CD4-positive, alpha-beta T cell treated with Interferon alpha-2 for 1 hour (primary cell): ENCODE data around the gene SYT15B.
"Not testable (repeated sequence)": the region's sequence is repeated elsewhere in the genome, so short reads cannot be mapped to it uniquely, and the experiment has no call there.

Experiments
- DNase-seq, 2 donors: peaks; one replicate each; pipeline ENCODE4 v3.0.0-alpha.2; 2020 to 2022

SYT15B gene

DNA sequence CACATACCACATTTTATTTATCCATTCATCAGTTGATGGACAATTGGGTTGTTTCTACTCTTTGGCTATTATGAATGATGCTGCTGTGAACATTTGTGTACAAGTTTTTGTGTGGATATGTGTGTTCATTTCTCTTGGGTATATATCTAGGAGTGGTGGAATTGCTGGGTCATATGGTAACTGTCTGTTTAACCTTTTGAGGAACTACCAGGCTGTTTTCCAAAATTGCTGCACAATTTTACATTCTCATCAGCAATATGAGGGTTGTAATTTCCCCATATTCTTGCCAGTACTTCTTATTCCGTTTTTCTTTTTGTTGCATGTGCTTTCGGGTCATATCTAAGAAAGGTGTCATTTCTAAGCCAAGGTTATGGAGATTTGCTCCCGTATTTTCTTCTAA is 38.3 kb downstream of the SYT15B start:
- not testable (repeated sequence) for DNase-seq

DNA sequence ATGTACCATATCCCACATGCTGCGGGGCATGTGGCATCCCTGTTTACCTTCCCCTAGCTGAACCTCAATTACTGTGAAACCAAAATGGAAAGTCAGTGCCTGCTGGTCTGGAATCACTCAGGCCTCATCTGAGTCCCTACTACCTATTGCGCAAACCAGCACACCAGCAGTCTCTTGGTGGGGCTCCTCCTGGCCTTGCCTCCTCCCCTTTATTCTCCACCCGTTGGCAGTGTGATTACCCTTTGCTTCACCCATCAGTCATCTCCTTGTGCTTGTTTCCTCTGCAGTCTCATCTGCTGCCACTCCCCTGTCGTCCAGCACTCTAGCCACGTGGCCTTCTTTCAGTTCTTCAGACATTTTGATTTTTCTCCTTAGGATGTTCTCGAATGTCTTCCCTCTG is 39.3 kb downstream of the SYT15B start:
- DNase-seq, result not testable (repeated sequence)

DNA sequence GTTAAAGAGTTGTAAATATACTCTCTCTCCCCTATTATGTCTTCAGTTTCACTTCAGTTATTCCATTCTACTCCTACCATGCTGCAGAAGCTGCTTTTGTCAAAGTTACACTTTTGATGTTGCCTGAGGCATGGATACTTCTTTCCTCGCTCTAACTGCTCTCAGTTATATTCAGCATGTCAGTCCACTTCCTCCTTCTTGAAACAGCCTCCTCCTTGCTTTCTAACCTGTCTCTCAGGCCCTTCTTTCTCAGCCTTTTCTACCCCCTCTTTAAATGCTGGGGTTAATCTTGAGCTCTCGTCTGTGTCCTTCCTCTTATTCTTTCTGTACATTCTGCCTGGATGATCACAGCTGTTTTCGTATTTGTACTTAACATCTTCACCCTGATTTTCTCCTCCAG is 40.0 kb downstream of the SYT15B start:
- not testable (repeated sequence) for DNase-seq

DNA sequence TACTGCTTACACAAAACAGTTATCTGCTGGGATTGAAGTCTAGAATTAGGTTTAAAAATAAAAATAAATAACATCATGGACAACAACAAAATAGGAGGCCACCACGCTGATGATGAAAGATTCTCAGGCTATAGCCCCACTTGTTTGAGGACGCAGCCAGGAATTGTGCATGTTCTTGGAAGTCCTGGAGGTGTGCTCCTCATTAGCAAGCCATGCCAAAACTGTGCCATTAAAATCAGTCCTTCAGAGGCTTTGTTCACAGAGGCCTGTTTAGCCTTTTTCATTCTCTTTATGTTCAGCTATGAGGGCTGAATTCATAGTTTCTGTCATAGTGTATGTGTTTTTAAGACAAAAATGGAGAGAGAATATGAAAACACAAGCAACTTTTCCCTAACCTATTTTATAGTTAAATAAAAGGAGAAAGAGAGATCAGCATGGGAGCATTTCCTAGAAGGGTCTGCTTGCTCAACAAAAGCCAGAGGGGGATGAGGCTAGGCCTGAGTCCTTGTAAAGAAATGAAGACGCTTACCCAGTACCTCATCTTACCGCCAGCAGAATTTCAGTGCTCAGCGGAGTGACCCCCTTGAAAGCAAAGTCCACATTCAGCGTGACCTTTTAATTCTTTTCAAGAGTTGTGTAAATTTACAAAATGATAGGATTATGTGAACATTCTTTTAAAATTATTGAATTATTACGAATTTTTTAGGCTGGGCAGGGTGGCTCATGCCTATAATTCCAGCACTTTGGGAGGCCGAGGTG is 46.2 kb downstream of the SYT15B start:
- not testable (repeated sequence) for DNase-seq
